SK-N-SH treated with all-trans-retinoic acid at 6 μM for 48 hours (cell line): ENCODE data around the gene SCGB1A1.

ENCODE experiments used
- ATAC-seq: fragments of 200-7000 bp; cut with Tn5 transposase; 3 replicates; pipeline ENCODE4 v1.9.1; 2020; ENCODE audit warnings: mild to moderate bottlenecking, moderate library complexity
- BACH2 ChIP-seq: fragments of 250-450 bp; sonication (Bioruptor Pico); IDR thresholded peaks from 2 replicates; pipeline ENCODE4 v1.9.0; 2021; ENCODE audit warnings: mild to moderate bottlenecking, borderline replicate concordance
- CREB5 ChIP-seq: fragments of 250-450 bp; sonication (Bioruptor Pico); IDR thresholded peaks from 2 replicates; pipeline ENCODE4 v1.5.1; 2020; ENCODE audit warnings: low read depth, mild to moderate bottlenecking, moderate library complexity
- CSDC2 ChIP-seq: fragments of 250-450 bp; sonication (Bioruptor Pico); IDR thresholded peaks from 2 replicates; pipeline ENCODE4 v1.5.0; 2020; ENCODE audit warnings: mild to moderate bottlenecking, moderate library complexity
- ESRRG ChIP-seq: fragments of 250-450 bp; sonication (Bioruptor Pico); IDR thresholded peaks from 2 replicates; pipeline ENCODE4 v1.6.1; 2021; ENCODE audit warnings: mild to moderate bottlenecking
- GLIS3 ChIP-seq: fragments of 250-450 bp; sonication (Bioruptor Pico); IDR thresholded peaks from 2 replicates; pipeline ENCODE4 v1.5.0; 2020; ENCODE audit warnings: mild to moderate bottlenecking, moderate library complexity
- POU6F1 ChIP-seq: fragments of 250-450 bp; sonication (Bioruptor Pico); IDR thresholded peaks from 2 replicates; pipeline ENCODE4 v1.8.0; 2021; ENCODE audit warnings: low read depth, mild to moderate bottlenecking, moderate library complexity, borderline replicate concordance
- PPARA ChIP-seq: fragments of 250-450 bp; sonication (Bioruptor Pico); IDR thresholded peaks from 2 replicates; pipeline ENCODE4 v1.5.0; 2020; ENCODE audit warnings: mild to moderate bottlenecking, borderline replicate concordance
- RARB ChIP-seq: fragments of 250-450 bp; sonication (Bioruptor Pico); IDR thresholded peaks from 2 replicates; pipeline ENCODE4 v1.8.0; 2021; ENCODE audit warnings: mild to moderate bottlenecking, moderate library complexity
- SNAI2 ChIP-seq: fragments of 250-450 bp; sonication (Bioruptor Pico); IDR thresholded peaks from 2 replicates; pipeline ENCODE4 v1.5.0; 2020; ENCODE audit warnings: mild to moderate bottlenecking, moderate library complexity
- TCF4 ChIP-seq: fragments of 250-450 bp; sonication (Bioruptor Pico); IDR thresholded peaks from 2 replicates; pipeline ENCODE4 v1.8.0; 2021; ENCODE audit warnings: mild to moderate bottlenecking, moderate library complexity, borderline replicate concordance
- TOX ChIP-seq: fragments of 250-450 bp; sonication (Bioruptor Pico); IDR thresholded peaks from 2 replicates; pipeline ENCODE4 v1.8.0; 2021; ENCODE audit warnings: mild to moderate bottlenecking, moderate library complexity, borderline replicate concordance
- ZC3H10 ChIP-seq: fragments of 250-450 bp; sonication (Bioruptor Pico); IDR thresholded peaks from 2 replicates; pipeline ENCODE4 v1.5.1; 2021; ENCODE audit warnings: mild to moderate bottlenecking, moderate library complexity
- ZFP3 ChIP-seq: fragments of 250-450 bp; sonication (Bioruptor Pico); IDR thresholded peaks from 2 replicates; pipeline ENCODE4 v1.5.0; 2020; ENCODE audit warnings: mild to moderate bottlenecking, moderate library complexity
- ZFP30 ChIP-seq: fragments of 450-650 bp; formaldehyde crosslinking; IDR thresholded peaks from 2 replicates; pipeline ENCODE4 v1.5.0; 2022; ENCODE audit warnings: mild to moderate bottlenecking, moderate library complexity
- ZNF565 ChIP-seq: fragments of 450-650 bp; formaldehyde crosslinking; conservative IDR thresholded peaks from 2 replicates; pipeline ENCODE4 v1.5.0; 2020; ENCODE audit warnings: low read depth, mild to moderate bottlenecking, moderate library complexity
- ZNF8 ChIP-seq: fragments of 450-650 bp; formaldehyde crosslinking; IDR thresholded peaks from 2 replicates; pipeline ENCODE4 v1.5.0; 2020; ENCODE audit warnings: mild to moderate bottlenecking, moderate library complexity
- TF ChIP-seq, protein P1 (sequence below): fragments of 250-450 bp; sonication (Bioruptor Pico); IDR thresholded peaks from 2 replicates; pipeline ENCODE4 v1.5.0; 2020; ENCODE audit warnings: mild to moderate bottlenecking, moderate library complexity
- TF ChIP-seq, protein P2 (sequence below): fragments of 250-450 bp; sonication (Bioruptor Pico); IDR thresholded peaks from 2 replicates; pipeline ENCODE4 v1.5.1; 2021; ENCODE audit warnings: mild to moderate bottlenecking, moderate library complexity
- TF ChIP-seq, protein P3 (sequence below): fragments of 250-450 bp; sonication (Bioruptor Pico); IDR thresholded peaks from 2 replicates; pipeline ENCODE4 v1.8.0; 2020; ENCODE audit warnings: mild to moderate bottlenecking, moderate library complexity, borderline replicate concordance

SCGB1A1 gene

DNA sequence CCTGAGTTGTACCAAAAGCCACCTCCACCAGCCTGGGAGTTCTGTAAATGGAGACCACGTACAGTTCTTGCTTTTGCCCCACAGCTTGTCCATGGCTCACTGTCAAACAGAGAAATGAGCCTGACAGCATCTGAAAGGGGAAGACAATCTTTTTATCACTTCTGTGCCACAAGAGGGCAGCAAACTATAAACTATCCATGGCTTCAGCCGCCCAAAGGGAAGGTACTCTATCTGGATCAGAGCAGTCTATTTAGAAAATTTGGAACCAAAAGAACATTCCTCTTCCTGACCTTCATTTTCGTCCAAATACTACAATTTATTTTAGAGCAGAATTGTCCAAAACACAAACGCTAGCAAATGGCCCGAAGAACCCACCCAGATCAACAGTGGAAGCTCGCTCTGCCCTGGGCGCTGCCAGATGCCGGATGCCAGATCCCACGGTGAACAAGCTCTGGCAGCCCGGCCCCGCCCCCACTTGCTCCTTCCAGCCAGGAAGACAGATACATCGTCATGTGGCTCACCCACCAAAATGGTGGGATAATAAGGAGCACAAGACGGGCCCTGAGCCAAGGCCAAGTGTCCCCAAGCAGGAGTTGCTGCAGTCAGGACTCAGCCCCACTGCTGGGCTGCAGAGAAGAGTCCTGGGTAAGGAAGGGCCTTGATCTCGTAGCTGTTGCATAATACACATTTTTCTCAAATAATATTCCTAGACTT is 23.9 kb upstream of the SCGB1A1 start (continued):
- TF ChIP-seq, protein P1, sequence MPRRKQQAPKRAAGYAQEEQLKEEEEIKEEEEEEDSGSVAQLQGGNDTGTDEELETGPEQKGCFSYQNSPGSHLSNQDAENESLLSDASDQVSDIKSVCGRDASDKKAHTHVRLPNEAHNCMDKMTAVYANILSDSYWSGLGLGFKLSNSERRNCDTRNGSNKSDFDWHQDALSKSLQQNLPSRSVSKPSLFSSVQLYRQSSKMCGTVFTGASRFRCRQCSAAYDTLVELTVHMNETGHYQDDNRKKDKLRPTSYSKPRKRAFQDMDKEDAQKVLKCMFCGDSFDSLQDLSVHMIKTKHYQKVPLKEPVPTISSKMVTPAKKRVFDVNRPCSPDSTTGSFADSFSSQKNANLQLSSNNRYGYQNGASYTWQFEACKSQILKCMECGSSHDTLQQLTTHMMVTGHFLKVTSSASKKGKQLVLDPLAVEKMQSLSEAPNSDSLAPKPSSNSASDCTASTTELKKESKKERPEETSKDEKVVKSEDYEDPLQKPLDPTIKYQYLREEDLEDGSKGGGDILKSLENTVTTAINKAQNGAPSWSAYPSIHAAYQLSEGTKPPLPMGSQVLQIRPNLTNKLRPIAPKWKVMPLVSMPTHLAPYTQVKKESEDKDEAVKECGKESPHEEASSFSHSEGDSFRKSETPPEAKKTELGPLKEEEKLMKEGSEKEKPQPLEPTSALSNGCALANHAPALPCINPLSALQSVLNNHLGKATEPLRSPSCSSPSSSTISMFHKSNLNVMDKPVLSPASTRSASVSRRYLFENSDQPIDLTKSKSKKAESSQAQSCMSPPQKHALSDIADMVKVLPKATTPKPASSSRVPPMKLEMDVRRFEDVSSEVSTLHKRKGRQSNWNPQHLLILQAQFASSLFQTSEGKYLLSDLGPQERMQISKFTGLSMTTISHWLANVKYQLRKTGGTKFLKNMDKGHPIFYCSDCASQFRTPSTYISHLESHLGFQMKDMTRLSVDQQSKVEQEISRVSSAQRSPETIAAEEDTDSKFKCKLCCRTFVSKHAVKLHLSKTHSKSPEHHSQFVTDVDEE = 0 out of 2 replicates have a peak, but pooled peaks have one; percentile 43
- TF ChIP-seq ZC3H10 (CRISPR knock-in tag) (no peak), POU6F1 (CRISPR knock-in tag) (no peak), PPARA (CRISPR knock-in tag) (no peak)

- TF ChIP-seq, protein P2, sequence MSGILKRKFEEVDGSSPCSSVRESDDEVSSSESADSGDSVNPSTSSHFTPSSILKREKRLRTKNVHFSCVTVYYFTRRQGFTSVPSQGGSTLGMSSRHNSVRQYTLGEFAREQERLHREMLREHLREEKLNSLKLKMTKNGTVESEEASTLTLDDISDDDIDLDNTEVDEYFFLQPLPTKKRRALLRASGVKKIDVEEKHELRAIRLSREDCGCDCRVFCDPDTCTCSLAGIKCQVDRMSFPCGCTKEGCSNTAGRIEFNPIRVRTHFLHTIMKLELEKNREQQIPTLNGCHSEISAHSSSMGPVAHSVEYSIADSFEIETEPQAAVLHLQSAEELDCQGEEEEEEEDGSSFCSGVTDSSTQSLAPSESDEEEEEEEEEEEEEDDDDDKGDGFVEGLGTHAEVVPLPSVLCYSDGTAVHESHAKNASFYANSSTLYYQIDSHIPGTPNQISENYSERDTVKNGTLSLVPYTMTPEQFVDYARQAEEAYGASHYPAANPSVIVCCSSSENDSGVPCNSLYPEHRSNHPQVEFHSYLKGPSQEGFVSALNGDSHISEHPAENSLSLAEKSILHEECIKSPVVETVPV (CRISPR knock-in tag) = no peak
- TF ChIP-seq, protein P1 = no peak
- TF ChIP-seq RARB (CRISPR knock-in tag) = no peak
- no peak for TF ChIP-seq SNAI2 (CRISPR knock-in tag)
- TF ChIP-seq PPARA (CRISPR knock-in tag) = no peak
- no peak for TF ChIP-seq ESRRG (CRISPR knock-in tag)
- no peak for TF ChIP-seq ZFP3 (CRISPR knock-in tag)
- no peak for TF ChIP-seq CREB5 (CRISPR knock-in tag)
- TF ChIP-seq ZNF8 (CRISPR knock-in tag) = no peak
- no peak for TF ChIP-seq TCF4
- no peak for TF ChIP-seq ZFP30 (CRISPR knock-in tag)
- TF ChIP-seq ZC3H10 (CRISPR knock-in tag) = no peak
- TF ChIP-seq ZNF565 (CRISPR knock-in tag) = no peak
- no peak for TF ChIP-seq TOX
- TF ChIP-seq CSDC2 (CRISPR knock-in tag) = no peak
- no peak for TF ChIP-seq GLIS3
- TF ChIP-seq, protein P3, sequence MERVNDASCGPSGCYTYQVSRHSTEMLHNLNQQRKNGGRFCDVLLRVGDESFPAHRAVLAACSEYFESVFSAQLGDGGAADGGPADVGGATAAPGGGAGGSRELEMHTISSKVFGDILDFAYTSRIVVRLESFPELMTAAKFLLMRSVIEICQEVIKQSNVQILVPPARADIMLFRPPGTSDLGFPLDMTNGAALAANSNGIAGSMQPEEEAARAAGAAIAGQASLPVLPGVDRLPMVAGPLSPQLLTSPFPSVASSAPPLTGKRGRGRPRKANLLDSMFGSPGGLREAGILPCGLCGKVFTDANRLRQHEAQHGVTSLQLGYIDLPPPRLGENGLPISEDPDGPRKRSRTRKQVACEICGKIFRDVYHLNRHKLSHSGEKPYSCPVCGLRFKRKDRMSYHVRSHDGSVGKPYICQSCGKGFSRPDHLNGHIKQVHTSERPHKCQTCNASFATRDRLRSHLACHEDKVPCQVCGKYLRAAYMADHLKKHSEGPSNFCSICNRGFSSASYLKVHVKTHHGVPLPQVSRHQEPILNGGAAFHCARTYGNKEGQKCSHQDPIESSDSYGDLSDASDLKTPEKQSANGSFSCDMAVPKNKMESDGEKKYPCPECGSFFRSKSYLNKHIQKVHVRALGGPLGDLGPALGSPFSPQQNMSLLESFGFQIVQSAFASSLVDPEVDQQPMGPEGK (CRISPR knock-in tag) = no peak
- no peak for TF ChIP-seq POU6F1 (CRISPR knock-in tag)
- no peak for TF ChIP-seq BACH2 (CRISPR knock-in tag)
Measured at GRCh38 chr11:62395885-62396551, 22.8 kb upstream of the SCGB1A1 start.

More at GRCh38 chr11:62395885-62396551, 22.8 kb upstream of the SCGB1A1 start:
- no peak for ATAC-seq
